OCI-LY1 (cell line): ENCODE results near the gene MYL9.

Source experiments
- EZH2 ChIP-seq: fragments of 200-600 bp; sonication (generic), shearing (Covaris generic); IDR thresholded peaks from 2 replicates; pipeline ENCODE4 v1.8.0; 2017; ENCODE audit warnings: borderline replicate concordance, mixed run types, mild to moderate bottlenecking, antibody characterized with exemption, low read length, moderate library complexity, mixed read lengths
- TF ChIP-seq, protein P1 (sequence below): fragments of 200-600 bp; sonication (generic), shearing (Covaris generic); IDR thresholded peaks from 2 replicates; pipeline ENCODE4 v1.5.1; 2017; ENCODE audit warnings: mild to moderate bottlenecking, antibody characterized with exemption, low read length, moderate library complexity, mixed read lengths

DNA sequence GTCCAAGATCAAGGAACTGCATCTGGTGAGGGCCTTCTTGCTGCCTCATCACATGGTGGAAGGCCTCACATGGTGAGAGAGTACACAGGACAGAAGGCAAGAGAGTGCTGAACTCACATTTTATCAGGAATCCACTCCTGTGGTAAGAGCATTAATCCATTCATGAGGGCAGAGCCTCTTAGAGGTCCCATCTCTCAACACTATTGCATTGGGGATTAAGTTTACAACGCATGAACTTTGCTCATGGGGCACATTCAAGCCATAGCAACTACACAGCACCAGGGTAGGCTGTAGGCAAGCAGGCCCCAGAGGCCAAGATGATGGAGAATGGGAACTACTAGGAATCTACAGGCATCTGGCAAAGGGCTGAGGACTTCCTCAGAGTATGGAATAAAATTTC, 22.1 kb downstream of the MYL9 start:
- TF ChIP-seq, protein P1, sequence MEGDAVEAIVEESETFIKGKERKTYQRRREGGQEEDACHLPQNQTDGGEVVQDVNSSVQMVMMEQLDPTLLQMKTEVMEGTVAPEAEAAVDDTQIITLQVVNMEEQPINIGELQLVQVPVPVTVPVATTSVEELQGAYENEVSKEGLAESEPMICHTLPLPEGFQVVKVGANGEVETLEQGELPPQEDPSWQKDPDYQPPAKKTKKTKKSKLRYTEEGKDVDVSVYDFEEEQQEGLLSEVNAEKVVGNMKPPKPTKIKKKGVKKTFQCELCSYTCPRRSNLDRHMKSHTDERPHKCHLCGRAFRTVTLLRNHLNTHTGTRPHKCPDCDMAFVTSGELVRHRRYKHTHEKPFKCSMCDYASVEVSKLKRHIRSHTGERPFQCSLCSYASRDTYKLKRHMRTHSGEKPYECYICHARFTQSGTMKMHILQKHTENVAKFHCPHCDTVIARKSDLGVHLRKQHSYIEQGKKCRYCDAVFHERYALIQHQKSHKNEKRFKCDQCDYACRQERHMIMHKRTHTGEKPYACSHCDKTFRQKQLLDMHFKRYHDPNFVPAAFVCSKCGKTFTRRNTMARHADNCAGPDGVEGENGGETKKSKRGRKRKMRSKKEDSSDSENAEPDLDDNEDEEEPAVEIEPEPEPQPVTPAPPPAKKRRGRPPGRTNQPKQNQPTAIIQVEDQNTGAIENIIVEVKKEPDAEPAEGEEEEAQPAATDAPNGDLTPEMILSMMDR: no peak
- no peak for TF ChIP-seq EZH2
